ENCODE measurements around the gene NOL4L.

Gene NOL4L

DNA sequence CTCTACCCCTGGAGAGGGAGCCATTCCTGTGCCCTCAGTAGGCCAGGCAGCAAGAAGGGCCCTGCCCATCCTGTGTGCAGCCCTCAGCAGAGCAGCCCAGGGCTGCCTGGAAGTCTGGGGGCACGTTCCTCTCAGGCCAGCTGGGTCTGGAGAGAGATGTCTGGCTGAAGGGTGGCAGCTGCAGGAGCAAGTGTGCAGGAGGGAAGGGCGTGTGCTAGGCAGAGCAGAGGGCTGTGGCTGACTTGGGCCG lies 62.7 kb downstream of the NOL4L start:
- no peak overlapping the region for H3K4me3 ChIP-seq (ENCODE audit: low read depth, low read length)
- TF ChIP-seq, protein P1, sequence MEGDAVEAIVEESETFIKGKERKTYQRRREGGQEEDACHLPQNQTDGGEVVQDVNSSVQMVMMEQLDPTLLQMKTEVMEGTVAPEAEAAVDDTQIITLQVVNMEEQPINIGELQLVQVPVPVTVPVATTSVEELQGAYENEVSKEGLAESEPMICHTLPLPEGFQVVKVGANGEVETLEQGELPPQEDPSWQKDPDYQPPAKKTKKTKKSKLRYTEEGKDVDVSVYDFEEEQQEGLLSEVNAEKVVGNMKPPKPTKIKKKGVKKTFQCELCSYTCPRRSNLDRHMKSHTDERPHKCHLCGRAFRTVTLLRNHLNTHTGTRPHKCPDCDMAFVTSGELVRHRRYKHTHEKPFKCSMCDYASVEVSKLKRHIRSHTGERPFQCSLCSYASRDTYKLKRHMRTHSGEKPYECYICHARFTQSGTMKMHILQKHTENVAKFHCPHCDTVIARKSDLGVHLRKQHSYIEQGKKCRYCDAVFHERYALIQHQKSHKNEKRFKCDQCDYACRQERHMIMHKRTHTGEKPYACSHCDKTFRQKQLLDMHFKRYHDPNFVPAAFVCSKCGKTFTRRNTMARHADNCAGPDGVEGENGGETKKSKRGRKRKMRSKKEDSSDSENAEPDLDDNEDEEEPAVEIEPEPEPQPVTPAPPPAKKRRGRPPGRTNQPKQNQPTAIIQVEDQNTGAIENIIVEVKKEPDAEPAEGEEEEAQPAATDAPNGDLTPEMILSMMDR (IDR thresholded peaks at IDR 0.05; ENCODE audit: borderline replicate concordance, insufficient read depth, low read depth, low read length), result no peak

DNA sequence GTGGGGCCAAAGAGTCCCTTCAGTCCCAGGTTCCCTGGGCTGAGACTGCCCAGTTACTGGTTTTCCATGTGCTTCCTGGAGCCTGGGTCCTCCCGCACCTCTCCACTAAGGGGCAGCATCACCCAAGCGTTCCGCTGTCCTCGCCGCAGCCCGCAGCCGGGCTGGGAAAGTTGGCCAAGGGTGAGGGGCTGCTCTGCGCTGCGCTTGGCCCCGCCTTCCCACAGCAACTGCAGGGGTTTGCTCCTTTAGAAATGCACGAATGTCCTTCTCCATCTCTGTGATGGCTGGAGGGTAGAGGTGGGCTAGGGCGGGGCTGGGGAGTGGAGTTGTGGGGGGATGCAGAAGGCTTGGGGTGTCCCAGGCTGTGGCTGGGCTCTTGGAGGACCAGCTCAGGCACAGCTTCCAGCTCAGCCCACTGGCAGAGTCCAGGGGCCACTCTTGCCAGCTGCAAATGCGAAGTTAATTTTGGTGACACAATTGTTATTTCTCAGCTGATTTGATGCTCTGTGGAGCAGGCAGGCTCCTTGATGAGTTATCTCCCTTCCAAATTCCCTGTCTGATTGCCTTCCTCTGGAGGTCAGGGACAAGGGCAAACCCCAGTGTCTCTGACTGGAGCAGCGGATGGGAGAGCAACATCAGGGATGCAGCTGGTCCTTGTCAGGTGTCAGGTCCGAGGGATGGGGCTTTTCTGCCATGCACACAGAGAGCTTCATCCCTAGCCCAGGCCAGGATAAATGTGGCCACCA lies 63.2 kb downstream of the NOL4L start:
- no peak overlapping the region for H3K4me3 ChIP-seq (ENCODE audit: low read depth, low read length)
- TF ChIP-seq, protein P1 (IDR thresholded peaks at IDR 0.05; ENCODE audit: borderline replicate concordance, insufficient read depth, low read depth, low read length), result peak; percentile 86

DNA sequence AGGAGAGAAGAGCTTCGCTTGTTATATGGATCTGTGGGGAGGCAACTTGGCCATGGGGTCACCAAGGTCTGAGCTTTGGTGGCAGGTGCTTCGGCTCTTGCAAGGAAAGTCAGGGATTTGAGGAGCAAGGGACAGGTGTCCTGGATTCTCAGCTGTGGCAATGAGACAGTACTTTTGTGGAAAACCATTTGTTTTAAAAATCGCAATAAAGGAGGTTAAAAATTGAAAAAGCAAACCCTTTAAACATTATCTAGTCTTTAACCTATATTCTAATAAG lies 64.3 kb downstream of the NOL4L start:
- TF ChIP-seq, protein P1 (IDR thresholded peaks at IDR 0.05; ENCODE audit: borderline replicate concordance, insufficient read depth, low read depth, low read length), result no peak

DNA sequence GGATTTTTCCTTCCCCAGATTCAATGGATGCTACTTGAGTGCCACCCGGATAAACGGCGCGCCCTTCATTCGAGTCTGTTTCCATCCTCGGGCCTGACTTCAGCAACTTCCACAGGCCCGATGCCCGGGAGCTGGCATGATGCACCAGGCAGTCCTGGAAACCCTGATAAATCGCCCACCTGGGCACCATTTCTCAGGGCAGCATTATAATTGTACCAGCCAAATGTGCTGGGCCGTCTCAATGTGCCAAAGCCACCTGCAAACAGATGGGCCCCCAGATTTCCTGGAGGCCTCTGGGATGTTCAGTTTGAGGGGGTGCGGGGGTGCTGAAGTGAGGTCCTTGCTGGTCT lies 65.8 kb downstream of the NOL4L start:
- no peak overlapping the region for H3K4me3 ChIP-seq (ENCODE audit: low read depth, low read length)
- TF ChIP-seq, protein P1 (IDR thresholded peaks at IDR 0.05; ENCODE audit: borderline replicate concordance, insufficient read depth, low read depth, low read length), result no peak

More for the DNA sequence above, 64.3 kb downstream of the NOL4L start:
- no peak overlapping the region for H3K4me3 ChIP-seq (ENCODE audit: low read depth, low read length)

DNA sequence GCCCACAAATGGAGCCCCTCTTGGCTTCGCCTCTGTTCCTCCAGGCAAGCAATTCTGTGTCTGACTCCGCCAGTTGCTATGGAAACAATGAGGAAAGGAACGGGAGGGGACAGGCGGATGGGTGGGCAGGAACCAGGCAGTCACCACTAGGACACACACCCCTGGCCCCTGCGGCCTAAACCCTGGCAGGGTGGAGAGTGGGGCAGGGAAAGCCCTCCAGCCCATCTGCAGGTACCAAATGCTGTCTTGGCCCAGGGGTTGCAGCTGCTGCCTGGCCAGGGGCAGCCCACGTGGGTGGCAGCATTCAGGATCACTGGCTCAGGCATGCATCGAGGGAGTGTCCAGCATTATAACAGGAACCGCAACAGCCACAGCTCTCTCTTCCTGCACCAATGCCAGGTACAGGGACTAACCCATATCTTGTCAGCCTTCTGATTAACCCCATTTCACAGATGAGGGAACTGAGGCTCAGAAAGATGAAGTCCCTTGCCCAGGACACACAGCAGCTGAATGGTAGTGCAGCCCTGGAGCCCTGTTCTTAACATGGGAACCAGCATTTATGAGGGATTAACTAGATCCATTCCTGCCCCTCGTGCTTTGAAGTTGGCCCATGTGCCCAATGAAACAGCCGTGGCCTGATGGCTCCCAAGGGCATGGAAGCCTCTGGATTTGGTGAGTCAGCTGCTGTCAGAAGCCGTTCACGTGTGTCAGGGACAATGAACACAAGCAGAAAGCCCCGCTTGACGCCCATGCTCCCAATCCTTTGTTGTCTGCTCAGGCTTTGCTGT lies 66.3 kb downstream of the NOL4L start:
- TF ChIP-seq, protein P1 (IDR thresholded peaks at IDR 0.05; ENCODE audit: borderline replicate concordance, insufficient read depth, low read depth, low read length), result no peak

DNA sequence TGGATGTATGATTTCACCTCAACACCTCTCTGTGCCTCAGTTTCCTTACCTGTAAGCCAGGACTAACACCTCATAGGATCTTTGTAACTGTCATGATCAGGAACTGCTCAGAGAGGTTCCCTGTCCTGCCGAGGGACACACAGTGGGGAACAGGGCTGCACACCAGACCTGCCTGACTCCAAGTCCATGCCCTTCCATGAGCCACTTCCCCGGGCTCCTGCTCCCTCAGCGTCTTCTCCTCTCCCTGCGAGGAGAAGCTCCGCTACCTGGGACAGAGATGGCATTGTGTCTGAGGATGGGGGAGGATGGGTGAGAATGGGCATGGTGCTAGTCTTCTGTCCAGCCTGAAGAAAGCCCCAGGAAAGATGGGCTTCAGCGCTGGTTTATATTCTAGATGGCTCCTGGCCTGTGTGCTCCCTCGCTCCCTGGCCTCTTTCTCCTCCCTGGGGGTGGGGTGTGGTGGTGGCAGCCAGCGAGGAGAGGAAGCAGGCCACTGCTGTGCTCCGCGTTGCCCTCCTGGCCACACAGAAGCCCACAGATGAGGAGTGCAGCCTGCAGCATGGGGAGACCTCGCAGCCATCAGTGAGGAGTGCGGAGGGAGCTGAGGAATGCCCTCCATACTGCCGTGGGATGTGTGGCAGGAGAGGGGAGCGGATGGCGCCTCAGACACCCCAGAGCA lies 67.1 kb downstream of the NOL4L start:
- no peak overlapping the region for H3K4me3 ChIP-seq (ENCODE audit: low read depth, low read length)
- TF ChIP-seq, protein P1 (IDR thresholded peaks at IDR 0.05; ENCODE audit: borderline replicate concordance, insufficient read depth, low read depth, low read length), result no peak

More for the DNA sequence above, 66.3 kb downstream of the NOL4L start:
- no peak overlapping the region for H3K4me3 ChIP-seq (ENCODE audit: low read depth, low read length)

DNA sequence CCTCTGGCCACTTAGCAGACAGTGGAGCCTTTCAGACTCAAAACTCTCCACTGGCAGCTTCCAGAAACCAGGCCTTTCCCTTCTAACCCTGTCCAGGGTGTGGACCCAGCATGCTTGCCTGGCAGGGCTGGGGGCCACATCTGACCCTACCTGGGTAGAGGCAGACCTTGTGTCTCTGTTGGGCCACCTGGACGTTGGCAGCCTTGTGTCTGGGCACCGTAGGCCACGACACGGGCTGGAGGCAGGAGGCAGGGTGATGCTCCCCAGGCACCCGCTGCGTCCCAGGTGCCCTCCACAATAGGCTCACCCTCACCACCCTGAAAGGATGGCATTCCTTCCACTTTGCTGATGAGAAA lies 67.6 kb downstream of the NOL4L start:
- no peak overlapping the region for H3K4me3 ChIP-seq (ENCODE audit: low read depth, low read length)
- TF ChIP-seq, protein P1 (IDR thresholded peaks at IDR 0.05; ENCODE audit: borderline replicate concordance, insufficient read depth, low read depth, low read length), result no peak
